Activated gamma-delta T cell treated with anti-CD3 and anti-CD28 coated beads, Interleukin-2, amount 50 U/mL, for 16 hours (primary cell): ENCODE data around the gene CAMK2A.
"Not testable (repeated sequence)": the region's sequence is repeated elsewhere in the genome, so short reads cannot be mapped to it uniquely, and the experiment has no call there.

ENCODE experiments used
- DNase-seq: peaks from one replicate; pipeline ENCODE4 v3.0.0-alpha.2; 2020; ENCODE audit warnings: low read depth

Gene CAMK2A

DNA sequence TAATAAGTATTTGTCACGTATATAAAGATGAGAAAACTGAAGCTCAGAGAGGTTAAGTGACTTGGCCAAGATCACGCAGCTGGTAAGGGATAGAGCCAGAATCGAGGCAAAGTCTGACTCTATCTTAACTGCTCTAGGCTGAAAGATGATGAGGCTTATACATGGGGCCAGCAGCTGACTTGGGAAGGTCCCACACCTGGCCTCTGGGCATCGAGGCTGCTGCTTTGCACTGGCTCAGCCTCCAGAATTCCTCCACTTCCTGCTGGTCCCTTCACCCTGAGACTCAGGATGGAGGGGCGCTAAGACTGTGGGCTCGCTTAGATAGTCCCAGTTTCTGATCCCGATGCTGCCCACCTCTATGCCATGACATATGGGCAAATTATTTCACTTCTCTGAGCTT, 35.2 kb downstream of the CAMK2A start:
- no peak for DNase-seq

DNA sequence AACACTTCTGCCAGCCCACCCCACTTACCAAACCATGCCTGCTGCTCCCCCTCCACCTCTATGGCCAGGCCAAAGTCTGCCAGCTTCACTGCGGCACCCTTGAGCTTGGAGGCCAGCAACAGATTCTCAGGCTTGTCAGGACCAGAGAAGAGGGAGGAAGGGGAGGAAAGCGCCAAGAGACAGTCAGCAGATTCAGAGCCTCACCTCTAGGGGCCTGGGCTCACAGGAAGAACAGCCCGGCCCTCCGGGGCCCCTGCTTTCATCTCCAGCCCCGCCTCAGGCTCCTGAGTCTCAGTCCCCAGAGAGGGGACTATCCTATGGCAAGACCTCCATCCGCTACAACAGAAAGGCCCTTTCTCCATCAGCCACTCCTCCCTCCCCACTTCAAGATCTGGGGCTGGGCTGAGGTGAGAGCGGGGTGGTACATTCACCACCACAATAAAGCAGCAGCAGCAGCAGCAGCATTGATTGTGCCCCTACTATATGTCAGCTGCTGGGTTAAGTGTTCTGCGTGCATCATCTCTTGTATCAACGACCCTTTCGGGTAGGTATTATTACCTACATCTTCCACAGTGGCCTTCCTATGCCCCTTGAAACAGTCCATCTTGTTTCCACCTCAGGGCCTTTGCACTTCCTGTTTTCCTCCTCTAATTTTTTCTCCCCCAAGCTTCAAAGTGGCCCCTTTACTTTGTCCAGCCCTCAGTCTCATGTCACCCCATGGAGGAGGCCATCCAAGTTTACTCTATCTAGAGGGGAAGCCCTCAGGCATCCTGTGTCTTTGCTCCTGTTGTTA, 36.0 kb downstream of the CAMK2A start:
- DNase-seq = no peak

- DNase-seq = no peak
Measured at GRCh38 chr5:150252489-150252888, 37.1 kb downstream of the CAMK2A start.

DNA sequence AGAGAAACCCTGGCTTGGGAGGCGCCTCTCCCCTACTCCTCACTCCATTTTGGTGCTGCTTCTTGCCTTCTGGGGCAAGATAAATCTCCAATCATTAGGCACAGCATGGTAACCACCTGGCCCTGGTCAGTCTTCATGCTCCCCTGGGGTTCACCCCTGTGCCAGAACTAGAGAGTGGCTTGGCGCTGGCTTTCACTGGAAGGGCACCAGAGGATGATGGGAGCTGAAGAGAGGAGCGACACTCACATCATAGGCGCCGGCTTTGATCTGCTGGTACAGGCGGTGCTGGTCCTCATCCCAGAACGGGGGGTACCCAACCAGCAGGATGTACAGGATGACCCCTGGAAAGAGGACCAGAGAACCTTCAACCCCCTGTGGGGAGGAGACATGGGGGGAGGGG, 38.1 kb downstream of the CAMK2A start:
- DNase-seq = no peak

GRCh38 chr5:150249744-150250143, 39.8 kb downstream of the CAMK2A start:
- DNase-seq = no peak

DNA sequence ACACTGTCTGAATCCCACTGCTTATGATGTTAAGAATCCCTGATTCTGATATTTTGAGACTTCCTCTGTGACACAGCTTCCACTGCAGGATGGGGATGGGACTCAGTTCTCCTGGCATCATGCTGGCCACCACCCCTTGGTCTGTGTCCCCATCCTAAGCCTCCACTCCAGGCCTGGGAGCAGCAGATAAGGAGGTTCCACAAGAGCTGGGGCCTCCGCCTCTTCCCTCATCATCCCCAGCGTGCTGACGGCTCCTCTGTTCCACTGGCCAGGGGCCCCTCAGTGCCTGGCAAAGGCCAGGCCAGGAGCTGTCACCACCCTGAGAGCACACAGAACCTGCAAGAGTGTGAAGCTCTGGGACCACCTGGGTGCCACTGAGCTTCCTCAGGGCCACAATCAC, 40.6 kb downstream of the CAMK2A start:
- no peak for DNase-seq

- not testable (repeated sequence) for DNase-seq
Measured at GRCh38 chr5:150248493-150248892, 41.1 kb downstream of the CAMK2A start.

GRCh38 chr5:150247726-150248125, 41.8 kb downstream of the CAMK2A start:
- DNase-seq = no peak

- DNase-seq = no peak
Measured at GRCh38 chr5:150246835-150247234, 42.7 kb downstream of the CAMK2A start.

DNA sequence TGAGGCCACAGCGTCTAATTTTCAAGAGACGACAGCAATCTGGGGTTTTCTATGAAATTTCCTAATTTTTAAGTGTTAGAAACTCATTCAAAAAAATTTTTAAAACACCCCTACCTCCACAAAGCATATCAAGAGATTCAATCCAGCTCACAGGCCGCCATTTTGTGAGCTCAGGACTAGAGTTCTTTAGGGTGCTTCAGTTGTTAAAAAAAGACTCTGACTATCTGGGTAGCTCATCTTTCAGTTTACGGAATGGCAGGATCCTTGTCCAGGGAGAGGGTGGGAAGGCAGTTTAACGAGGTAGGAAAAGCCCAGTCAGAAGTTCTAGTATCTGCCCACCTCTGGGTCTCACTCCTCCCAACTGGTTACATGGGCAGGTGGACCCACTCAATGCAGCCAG, 43.1 kb downstream of the CAMK2A start:
- DNase-seq = no peak

DNA sequence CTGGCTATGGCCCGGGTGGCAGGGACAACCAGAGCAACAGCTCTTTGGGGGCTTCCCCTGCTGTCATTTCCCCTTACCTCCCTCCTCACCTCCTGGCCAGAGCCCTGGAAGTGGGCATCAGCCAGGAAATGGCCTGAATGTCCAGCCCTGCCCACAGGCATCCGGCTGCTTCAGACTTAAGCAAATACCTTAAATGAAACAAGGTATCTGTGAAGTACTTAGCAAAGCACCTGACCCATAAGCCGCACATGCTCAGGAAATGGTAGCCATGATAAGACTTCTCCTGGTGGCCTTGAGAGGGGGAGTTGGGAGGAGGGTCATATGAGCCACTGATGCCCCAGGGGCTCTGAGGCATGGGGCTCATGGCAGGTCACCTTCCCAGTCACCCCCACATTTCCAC, 43.8 kb downstream of the CAMK2A start:
- DNase-seq = no peak

GRCh38 chr5:150245111-150245789, 44.3 kb downstream of the CAMK2A start:
- DNase-seq = no peak

GRCh38 chr5:150244209-150244608, 45.4 kb downstream of the CAMK2A start:
- DNase-seq = no peak

- no peak for DNase-seq
Measured at GRCh38 chr5:150243590-150243989, 46.0 kb downstream of the CAMK2A start.

- no peak for DNase-seq
Measured at GRCh38 chr5:150242251-150242894, 47.2 kb downstream of the CAMK2A start.

DNA sequence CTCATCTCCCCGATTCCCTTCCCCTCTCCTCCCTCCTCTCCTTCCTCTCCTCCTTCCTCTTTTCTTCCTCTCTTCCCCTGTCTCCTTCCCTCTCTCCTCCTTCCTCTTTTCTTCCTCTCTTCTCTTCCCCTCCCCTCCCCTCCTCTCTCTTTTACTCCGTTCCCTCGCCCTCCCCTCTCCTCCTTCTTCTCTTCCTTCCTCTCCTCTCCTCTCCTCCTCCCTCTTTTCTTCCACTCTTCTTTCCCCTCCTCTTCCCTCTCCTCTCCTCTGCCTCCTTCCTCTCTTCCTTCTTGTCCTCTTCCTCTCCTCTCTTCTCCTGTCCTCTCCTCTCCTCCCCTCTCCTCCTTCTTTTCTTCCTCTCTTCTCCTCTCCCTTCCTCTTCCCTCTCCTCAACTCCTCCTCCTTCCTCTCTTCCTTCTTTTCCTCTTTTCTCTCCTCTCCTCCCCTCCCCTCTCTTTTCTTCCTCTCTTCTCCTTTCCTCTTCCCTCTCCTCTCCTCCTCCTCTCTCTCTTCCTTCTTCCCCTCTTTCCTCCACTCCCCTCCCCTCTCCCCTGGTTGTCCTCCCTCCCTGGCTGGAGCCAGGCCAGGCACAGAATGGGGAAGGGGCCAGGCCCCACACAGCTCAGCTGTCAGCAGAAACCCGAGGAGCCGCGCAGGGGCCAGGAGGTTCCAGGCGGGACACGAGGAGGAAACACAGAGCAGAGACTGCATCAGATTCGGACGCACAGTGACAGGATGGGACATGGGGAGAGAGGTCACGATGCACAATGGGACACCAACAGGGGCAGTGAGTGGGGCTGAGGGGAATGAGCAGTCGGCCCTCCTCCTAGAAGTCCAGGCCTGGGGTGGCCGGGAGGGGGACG, 48.0 kb downstream of the CAMK2A start:
- no peak for DNase-seq

- no peak for DNase-seq
Measured at GRCh38 chr5:150239794-150240122, 49.8 kb downstream of the CAMK2A start.

DNA sequence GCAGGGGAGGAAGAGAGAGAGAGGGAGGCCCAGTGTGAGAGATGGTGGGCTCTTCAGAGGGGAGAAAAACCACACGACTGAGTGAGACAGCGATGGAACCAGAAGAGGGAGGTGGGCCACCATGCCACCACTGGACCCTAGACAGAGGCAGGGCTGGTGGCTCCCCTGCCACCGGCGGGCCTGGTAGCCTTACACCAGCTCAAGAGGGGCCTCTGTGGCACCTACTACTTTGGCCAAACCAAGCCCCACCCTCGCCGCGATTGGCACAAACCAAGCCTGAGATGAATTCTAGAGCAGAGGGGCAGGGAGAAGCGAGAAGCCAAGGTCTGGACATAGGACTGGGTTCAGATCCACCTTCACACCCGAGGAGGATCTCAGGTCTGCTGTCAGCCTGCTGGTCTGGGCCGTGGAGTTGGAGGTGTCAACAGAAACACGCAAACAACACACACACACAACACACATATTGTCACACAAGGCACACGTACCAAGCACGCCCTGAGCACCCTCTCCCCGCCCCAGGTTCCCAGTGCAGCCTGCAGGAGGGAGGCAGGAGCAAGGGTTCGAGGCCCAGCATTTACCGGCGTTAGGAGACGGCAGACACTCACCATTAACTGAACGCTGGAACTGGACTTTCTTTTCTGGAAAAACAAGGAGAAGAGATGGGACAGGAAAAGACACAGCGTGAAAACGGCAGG, 50.3 kb downstream of the CAMK2A start:
- no peak for DNase-seq

- no peak for DNase-seq
Measured at GRCh38 chr5:150238646-150239045, 50.9 kb downstream of the CAMK2A start.

DNA sequence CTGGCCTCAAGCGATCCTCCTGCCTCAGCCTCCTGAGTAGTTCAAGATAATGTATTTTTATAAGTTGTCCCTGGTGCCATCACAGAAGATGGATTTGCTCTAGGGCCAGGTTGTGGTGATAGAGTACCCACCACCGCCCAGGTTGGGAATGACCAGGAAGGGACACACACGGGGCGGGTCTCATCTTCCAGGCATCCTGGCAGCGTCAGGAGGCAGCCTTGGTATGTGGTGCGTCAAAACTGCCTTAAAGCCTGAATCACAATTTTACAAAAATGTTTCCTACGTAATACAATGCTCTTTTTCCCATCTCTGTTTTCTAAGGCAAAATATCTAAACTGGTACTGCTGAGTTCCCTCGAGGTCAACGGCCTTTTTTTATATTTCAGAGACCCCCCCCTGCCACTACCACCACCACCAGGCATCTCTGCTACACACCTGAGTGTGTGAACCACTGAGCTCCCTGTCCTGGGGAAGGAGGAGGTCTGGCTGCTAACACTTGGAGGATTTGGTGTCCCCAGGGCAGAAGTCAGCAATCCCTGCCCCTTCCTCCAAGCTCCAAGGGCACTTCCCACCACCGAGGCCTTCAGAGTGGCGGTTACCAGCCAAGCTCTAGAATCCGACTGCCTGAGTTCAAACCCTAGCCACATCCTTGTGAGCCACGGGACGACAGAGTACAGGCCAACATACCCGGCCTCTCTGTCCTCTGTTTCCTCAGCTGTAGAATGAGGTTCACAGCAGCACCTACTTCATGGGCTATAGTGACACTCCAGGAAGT, 52.4 kb downstream of the CAMK2A start:
- no peak for DNase-seq

DNA sequence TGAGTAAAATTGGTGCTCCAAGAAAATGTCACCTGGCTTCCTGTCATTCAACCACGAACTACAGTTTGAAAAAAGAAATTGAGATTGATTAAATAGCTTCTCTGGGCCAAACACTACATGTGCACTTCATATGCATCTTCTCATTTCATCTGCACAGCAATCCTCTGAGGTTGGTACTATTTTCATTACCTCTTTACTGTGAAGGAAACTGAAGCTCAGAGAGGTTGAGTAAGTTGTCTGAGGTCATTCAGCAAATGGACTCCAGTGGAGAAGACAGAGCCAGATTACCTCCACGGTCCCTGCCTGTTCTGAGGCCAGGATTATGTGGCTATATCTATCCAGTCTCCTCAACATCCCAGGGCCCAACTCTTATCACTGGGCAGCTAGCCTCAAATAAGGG, 53.3 kb downstream of the CAMK2A start:
- DNase-seq = no peak
